Gastroesophageal sphincter (tissue), 4 donors: ENCODE results near the gene EXOC1. TPM values are rescaled to one million over a fixed set of nuclear protein-coding genes. Genes with fewer than 3 reads are reported as not detected.

Source experiments
- ATAC-seq: fragments of 150-250 bp; one replicate; pipeline ENCODE4 v1.9.1; 2016; ENCODE audit warnings: mild to moderate bottlenecking, moderate library complexity
- H3K27ac ChIP-seq, 4 donors: fragments of 200-600 bp; sonication (generic) in 3 of 4; 1 replicate in 3 of 4; 2 replicates in 1 of 4; pipeline ENCODE4 v1.5.1; 2016 to 2019
- H3K27me3 ChIP-seq: fragments of 200-600 bp; sonication (generic); one replicate; pipeline ENCODE4 v1.5.1; 2019
- H3K36me3 ChIP-seq, 2 donors: fragments of 200-600 bp; sonication (generic); one replicate each; pipeline ENCODE4 v1.5.1; 2019; ENCODE audit warnings: control low read depth in 1 of 2
- H3K4me1 ChIP-seq, 3 donors: fragments of 200-600 bp; sonication (generic); 1 replicate in 2 of 3; 2 replicates in 1 of 3; pipeline ENCODE4 v1.5.1; 2016 to 2019; ENCODE audit warnings: control low read depth in 2 of 3
- H3K4me3 ChIP-seq, 2 donors: fragments of 200-600 bp; sonication (generic); one replicate each; pipeline ENCODE4 v1.5.1; 2019; ENCODE audit warnings: mild to moderate bottlenecking in 1 of 2, moderate library complexity in 1 of 2
- H3K9me3 ChIP-seq, 3 donors: fragments of 200-600 bp; sonication (generic); one replicate each; pipeline ENCODE4 v1.5.1; 2017 to 2019; ENCODE audit warnings: control low read depth in 2 of 3
- EP300 ChIP-seq: sonication (generic); formaldehyde crosslinking; IDR thresholded peaks from one replicate; pipeline ENCODE4 v1.6.1; 2017; ENCODE audit warnings: antibody characterized with exemption, mild to moderate bottlenecking
- POLR2A ChIP-seq, 2 donors: fragments of 450-650 bp; IDR thresholded peaks; one replicate each; pipeline ENCODE4 v1.6.1; 2017; ENCODE audit warnings: antibody characterized with exemption in 2 of 2, mild to moderate bottlenecking in 2 of 2, moderate library complexity in 1 of 2
- POLR2AphosphoS5 ChIP-seq: sonication (generic); formaldehyde crosslinking; IDR thresholded peaks from one replicate; pipeline ENCODE4 v1.6.1; 2017; ENCODE audit warnings: antibody characterized with exemption
- WGBS, 2 donors: methylation state at CpG; one replicate each; pipeline ENCODE4 v1.1.5; 2018; ENCODE audit warnings: low coverage in 1 of 2; 5-methylcytosine and 5-hydroxymethylcytosine counted together
- total RNA-seq, 4 donors: library from RNA; depleted of rRNA; stranded (reverse); fragments of >200 nt; gene quantifications; one replicate each; pipeline ENCODE4 v1.1.0, GENCODE V29; 2016
- TF ChIP-seq, protein P1 (sequence below), 4 experiments: fragments of 200-600 bp in 2 of 4; fragments of 450-650 bp in 2 of 4; sonication (generic) in 1 of 4; IDR thresholded peaks; one replicate each; pipeline ENCODE4 v1.5.1; 2017 to 2019; ENCODE audit warnings: antibody characterized with exemption in 4 of 4, mild to moderate bottlenecking in 2 of 4, moderate library complexity in 2 of 4

EXOC1 gene
- total RNA-seq, 4 donors from 2014 or later, result 30.2 to 48.6 (median 38.8) TPM

DNA sequence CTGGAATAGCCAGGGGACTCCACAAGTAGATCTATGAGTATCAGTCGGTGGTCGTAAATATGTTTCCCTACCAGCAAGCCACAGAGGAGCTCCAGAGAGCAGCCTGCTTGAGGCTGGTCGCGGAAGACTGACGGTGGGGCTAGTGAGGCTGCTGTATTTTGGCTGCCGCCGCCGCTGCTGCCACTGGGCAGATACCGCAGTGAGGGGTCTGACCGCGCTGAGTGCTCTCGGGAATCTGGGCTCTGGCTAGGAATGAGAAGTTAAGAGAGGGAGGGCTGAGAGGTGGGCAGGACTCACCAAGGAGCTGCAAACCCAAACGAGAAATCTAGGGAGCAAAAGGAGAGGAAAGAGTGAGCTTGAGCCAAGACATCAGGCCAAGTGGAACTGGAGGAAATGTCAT, 33.8 kb upstream of the EXOC1 start, which contains the start of gene EXOC1L:
TSS of gene EXOC1L (plus strand) at position 157 of the 400 bp plus-strand sequence. CDS start at position 394, 237 bp downstream.
- no peaks in the 10 kb centered on the region for H3K36me3 ChIP-seq
- 0 to 8% methylated on average over 6 to 12 of the region's 13 CpGs for WGBS, 2 donors
- no peaks in the 10 kb centered on the region for H3K9me3 ChIP-seq
- H3K4me1 ChIP-seq, result peaks cover 0 to 6% (median 0%) of the 10 kb centered on the region in 3 donors
- peak; percentile 39 for ATAC-seq
- TF ChIP-seq POLR2A (IDR thresholded peaks at IDR 0.05) (no peak), EP300 (no peak), POLR2AphosphoS5 (no peak)
- TF ChIP-seq, protein P1, sequence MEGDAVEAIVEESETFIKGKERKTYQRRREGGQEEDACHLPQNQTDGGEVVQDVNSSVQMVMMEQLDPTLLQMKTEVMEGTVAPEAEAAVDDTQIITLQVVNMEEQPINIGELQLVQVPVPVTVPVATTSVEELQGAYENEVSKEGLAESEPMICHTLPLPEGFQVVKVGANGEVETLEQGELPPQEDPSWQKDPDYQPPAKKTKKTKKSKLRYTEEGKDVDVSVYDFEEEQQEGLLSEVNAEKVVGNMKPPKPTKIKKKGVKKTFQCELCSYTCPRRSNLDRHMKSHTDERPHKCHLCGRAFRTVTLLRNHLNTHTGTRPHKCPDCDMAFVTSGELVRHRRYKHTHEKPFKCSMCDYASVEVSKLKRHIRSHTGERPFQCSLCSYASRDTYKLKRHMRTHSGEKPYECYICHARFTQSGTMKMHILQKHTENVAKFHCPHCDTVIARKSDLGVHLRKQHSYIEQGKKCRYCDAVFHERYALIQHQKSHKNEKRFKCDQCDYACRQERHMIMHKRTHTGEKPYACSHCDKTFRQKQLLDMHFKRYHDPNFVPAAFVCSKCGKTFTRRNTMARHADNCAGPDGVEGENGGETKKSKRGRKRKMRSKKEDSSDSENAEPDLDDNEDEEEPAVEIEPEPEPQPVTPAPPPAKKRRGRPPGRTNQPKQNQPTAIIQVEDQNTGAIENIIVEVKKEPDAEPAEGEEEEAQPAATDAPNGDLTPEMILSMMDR (IDR thresholded peaks at IDR 0.05), result no peak
- peak within 1 kb of the TSS in 1 of 2 donors; percentile 19 for H3K4me3 ChIP-seq
- no peak within 1 kb of the TSS for H3K27ac ChIP-seq
- peaks cover 20% of the 10 kb centered on the region for H3K27me3 ChIP-seq

DNA sequence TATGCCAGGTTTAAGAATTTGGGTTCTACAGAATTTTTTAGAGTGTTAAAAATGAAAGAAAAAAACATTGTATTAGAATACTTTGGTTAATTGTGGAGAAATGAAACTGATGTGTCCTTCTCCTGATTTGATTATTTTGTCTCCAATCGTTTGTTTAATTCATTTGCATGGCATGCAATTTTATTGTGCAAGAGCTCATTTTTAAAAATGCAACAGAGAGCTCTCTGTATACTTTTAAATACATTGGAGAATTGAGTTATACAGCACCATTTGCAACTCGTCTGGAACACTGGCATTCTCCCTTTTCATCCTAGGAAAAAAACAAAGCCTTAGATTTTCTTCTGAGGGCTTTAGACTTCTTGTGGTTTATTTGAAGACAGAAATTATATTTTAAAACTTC, 33.2 kb upstream of the EXOC1 start:
- WGBS, 2 donors, result 20 to 34% methylated on average over 2 of the region's 2 CpGs
- ATAC-seq, result no peak
- Histone ChIP-seq H3K4me3 (no peak overlapping the region), H3K36me3 (no peaks in the 10 kb centered on the region), H3K9me3 (no peaks in the 10 kb centered on the region), H3K27ac (no peak overlapping the region), H3K4me1 (peaks cover 0 to 6% (median 0%) of the 10 kb centered on the region in 3 donors), H3K27me3 (peaks cover 20% of the 10 kb centered on the region)
- TF ChIP-seq POLR2A (IDR thresholded peaks at IDR 0.05), result no peak
- no peak for TF ChIP-seq POLR2AphosphoS5
- TF ChIP-seq EP300, result no peak

DNA sequence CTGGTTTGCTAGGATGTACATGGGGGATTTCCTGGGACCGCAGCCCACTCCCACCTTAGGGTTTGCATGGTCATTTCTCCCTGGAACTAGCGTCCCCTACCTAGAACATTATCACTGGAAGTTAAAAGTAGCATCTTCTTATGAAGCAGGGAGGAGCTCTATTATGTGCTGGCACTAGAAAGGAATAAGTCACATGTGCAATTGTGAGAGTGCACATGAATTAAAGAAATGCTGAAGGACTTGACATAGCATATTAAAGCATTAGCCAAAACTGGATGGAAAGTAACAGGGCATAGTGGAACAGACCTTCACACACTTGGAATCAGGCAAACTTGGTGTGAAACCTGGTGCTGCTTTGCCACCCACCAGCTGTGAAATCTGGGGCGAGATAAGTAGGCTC, 31.1 kb upstream of the EXOC1 start:
- Histone ChIP-seq H3K4me1 (peaks cover 0 to 6% (median 0%) of the 10 kb centered on the region in 3 donors), H3K9me3 (no peaks in the 10 kb centered on the region), H3K27me3 (peaks cover 25% of the 10 kb centered on the region), H3K36me3 (no peaks in the 10 kb centered on the region), H3K27ac (no peak overlapping the region), H3K4me3 (no peak overlapping the region)
- TF ChIP-seq EP300, result no peak
- TF ChIP-seq POLR2AphosphoS5, result no peak
- TF ChIP-seq, protein P1 (IDR thresholded peaks at IDR 0.05), result no peak
- TF ChIP-seq POLR2A (IDR thresholded peaks at IDR 0.05), result no peak
- WGBS, 2 donors, result 69 to 92% methylated on average over 1 to 2 of the region's 3 CpGs
- no peak for ATAC-seq

DNA sequence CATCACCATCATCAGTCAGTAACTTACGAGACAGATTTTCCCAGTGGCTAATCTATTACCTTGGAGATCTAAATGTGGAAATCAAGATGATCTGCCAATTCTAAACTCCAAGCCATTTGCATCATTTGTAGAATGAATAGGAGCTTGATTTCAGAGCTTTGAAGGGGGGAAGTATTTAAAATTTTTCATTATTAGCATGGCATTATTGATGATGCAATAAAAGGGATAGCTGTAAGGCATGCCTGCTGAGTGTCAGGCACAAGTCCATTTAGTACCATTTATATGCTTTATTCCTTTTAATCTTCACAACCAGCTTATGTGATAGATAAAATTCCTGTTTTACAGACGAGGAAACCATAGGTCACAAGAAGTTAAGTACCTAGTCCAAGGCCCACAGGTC, 28.6 kb upstream of the EXOC1 start:
- ATAC-seq, result no peak
- H3K4me3 ChIP-seq, result no peak overlapping the region
- H3K36me3 ChIP-seq, result no peaks in the 10 kb centered on the region
- TF ChIP-seq POLR2AphosphoS5 (no peak), POLR2A (IDR thresholded peaks at IDR 0.05) (no peak)
- TF ChIP-seq, protein P1 (IDR thresholded peaks at IDR 0.05), result no peak
- H3K27ac ChIP-seq, result no peak overlapping the region
- WGBS, 2 donors, result 44 to 52% methylated on average over 2 of the region's 2 CpGs
- H3K27me3 ChIP-seq, result peaks cover 16% of the 10 kb centered on the region
- no peaks in the 10 kb centered on the region for H3K9me3 ChIP-seq
- peaks cover 0 to 2% (median 0%) of the 10 kb centered on the region in 3 donors for H3K4me1 ChIP-seq

DNA sequence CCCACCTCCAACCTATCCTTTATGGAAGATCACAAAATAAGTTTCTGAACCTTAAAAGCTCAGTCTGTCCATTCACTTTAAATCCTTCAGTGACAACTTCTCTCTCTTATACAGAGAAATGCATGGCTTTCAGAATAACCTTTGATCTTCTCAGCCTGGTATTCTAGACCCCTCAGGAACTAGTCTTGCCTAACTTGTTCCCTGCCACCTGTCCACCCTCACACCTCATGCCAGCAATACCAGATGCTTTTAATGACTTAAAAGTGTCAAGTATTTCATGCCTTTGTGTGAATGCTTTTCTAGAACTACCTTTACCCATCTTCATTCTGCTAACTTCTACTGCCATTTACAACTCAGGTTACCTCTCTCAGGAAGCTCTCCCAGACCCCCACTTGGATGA, 26.5 kb upstream of the EXOC1 start:
- H3K27me3 ChIP-seq, result peaks cover 16% of the 10 kb centered on the region
- no peak overlapping the region for H3K4me3 ChIP-seq
- TF ChIP-seq, protein P1 (IDR thresholded peaks at IDR 0.05), result no peak
- TF ChIP-seq POLR2A (IDR thresholded peaks at IDR 0.05), result no peak
- TF ChIP-seq EP300, result no peak
- TF ChIP-seq POLR2AphosphoS5, result no peak
- ATAC-seq, result no peak
- H3K36me3 ChIP-seq, result no peaks in the 10 kb centered on the region
- no peaks in the 10 kb centered on the region for H3K9me3 ChIP-seq
- H3K4me1 ChIP-seq, result no peaks in the 10 kb centered on the region
- no peak overlapping the region for H3K27ac ChIP-seq
